Astrocyte of the spinal cord (primary cell): ENCODE results near the gene TCTN1.

ENCODE experiments used
- DNase-seq: peaks from one replicate; pipeline ENCODE4 v3.0.0; 2011; ENCODE audit warnings: low read depth, low spot score
- H3K4me3 ChIP-seq: 2 replicates; pipeline ENCODE4 v1.5.1; 2011; ENCODE audit warnings: low read depth, mild to moderate bottlenecking, low read length, moderate library complexity
- CTCF ChIP-seq: IDR thresholded peaks from 2 replicates; pipeline ENCODE4 v1.5.1; 2012; ENCODE audit warnings: low read depth, mild to moderate bottlenecking, low read length, inconsistent platforms
- in situ Hi-C: cut with HindIII; loops from 2 replicates; pipeline ENCODE4 v1.10.0; 2017; ENCODE audit warnings: low sequenced_read_pairs

TCTN1 gene

GRCh38 chr12:110619534-110619953 is 5.6 kb downstream of the TCTN1 start:
- H3K4me3 ChIP-seq: no peak overlapping the region
- no peak for TF ChIP-seq CTCF
- in situ Hi-C loops: no loop called here
- no peak for DNase-seq

- in situ Hi-C loops: no loop called here
- H3K4me3 ChIP-seq: no peak overlapping the region
- DNase-seq: no peak
- TF ChIP-seq CTCF: no peak
Observed at GRCh38 chr12:110622582-110622981, 8.7 kb downstream of the TCTN1 start.

GRCh38 chr12:110627500-110628195 is 13.7 kb downstream of the TCTN1 start:
- DNase-seq: no peak
- TF ChIP-seq CTCF: no peak
- no peak overlapping the region for H3K4me3 ChIP-seq
- in situ Hi-C loops: no loop called here

GRCh38 chr12:110635055-110635454 is 21.1 kb downstream of the TCTN1 start:
- no peak for DNase-seq
- no peak for TF ChIP-seq CTCF
- no peak overlapping the region for H3K4me3 ChIP-seq
- in situ Hi-C loops: no loop called here

- in situ Hi-C loops: no loop called here
- no peak for TF ChIP-seq CTCF
- H3K4me3 ChIP-seq: no peak overlapping the region
- no peak for DNase-seq
Observed at GRCh38 chr12:110636516-110636915, 22.6 kb downstream of the TCTN1 start.

- in situ Hi-C loops: no loop called here
- no peak overlapping the region for H3K4me3 ChIP-seq
- no peak for TF ChIP-seq CTCF
- DNase-seq: no peak
Observed at GRCh38 chr12:110637869-110638441, 24.0 kb downstream of the TCTN1 start.
